Stimulated activated CD8-positive, alpha-beta memory T cell treated with anti-CD3 and anti-CD28 coated beads, Interleukin-2, amount 100 ng/mL, for 48 hours (primary cell): Measurements from ENCODE around the gene KIR2DL4.
"Not testable (repeated sequence)": the region's sequence is repeated elsewhere in the genome, so short reads cannot be mapped to it uniquely, and the experiment has no call there.

ENCODE experiments used
- DNase-seq, 2 donors: peaks; one replicate each; pipeline ENCODE4 v3.0.0-alpha.2; 2020; ENCODE audit warnings: low read depth in 2 of 2

KIR2DL4 gene

DNA sequence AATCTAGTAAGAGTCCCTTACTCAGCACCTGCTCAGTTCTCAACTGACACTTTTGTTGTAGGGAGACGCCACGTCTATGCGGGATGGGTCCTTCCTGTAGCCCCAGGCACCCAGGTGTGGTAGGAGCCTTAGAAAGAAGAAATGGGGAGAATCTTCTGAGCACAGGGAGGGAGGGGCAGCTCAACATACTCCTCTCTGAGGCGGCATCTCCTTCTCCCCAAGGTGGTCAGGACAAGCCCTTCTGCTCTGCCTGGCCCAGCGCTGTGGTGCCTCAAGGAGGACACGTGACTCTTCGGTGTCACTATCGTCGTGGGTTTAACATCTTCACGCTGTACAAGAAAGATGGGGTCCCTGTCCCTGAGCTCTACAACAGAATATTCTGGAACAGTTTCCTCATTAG is 1.2 kb downstream of the KIR2DL4 start:
- DNase-seq: no peak

DNA sequence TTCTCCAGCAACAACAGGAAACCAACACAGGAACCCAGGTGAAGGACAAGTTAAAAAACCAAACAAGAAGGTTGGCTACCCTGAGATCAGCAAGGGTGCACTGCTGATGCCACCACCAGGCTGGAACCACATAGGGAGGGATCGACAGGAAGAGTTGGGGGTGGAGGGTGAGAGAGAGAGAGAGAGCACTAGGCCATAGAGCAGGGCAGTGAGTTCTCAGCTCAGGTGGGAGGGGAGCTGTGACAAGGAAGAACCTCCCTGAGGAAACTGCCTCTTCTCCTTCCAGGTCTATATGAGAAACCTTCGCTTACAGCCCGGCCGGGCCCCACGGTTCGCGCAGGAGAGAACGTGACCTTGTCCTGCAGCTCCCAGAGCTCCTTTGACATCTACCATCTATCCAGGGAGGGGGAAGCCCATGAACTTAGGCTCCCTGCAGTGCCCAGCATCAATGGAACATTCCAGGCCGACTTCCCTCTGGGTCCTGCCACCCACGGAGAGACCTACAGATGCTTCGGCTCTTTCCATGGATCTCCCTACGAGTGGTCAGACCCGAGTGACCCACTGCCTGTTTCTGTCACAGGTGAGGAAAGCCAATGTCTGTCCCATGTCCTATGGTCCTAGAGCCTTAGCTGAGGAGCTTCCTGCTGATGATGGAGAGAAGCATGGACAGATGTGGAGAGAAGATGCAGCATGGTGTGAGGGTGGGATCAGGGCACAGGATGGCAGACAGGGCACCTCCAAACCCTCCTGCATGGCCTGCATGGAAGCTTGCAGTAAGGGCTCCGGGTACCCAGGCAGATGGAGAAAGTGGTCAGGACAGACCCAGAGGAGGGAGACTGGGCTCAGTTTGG is 2.5 kb downstream of the KIR2DL4 start:
- no peak for DNase-seq

DNA sequence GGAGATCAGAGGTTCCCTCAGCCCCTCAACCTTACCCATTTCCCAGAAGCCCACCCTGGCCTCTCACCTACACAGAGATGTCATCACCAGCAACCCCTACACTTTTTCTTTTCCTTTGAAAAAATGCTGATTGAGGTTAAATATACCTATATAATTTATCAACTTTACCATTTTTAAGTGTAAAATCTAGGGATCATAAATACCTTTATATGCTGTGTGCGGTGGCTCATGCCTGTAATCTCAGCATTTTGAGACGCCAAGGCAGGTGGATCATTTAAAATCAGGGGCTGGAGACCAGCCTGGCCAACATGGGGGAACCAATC is 3.1 kb downstream of the KIR2DL4 start:
- DNase-seq: no peak

DNA sequence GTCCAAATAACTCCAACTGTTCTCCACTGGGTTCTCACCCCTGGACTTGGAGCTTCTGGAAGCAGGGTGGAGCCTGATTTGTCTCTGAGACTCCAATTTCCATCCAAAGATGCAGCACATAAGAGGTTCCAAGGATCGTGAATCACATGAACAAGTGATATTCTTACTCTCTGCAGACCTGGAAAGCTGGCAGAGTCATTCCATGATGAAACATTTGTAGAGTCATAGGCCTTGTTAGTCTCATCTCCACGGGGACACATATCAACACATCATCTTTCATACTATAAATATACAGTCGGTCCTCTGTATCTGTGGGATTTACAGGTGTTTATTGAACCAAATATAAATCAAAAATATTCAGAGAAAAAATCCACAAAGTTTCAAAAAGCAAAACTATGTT is 11.2 kb downstream of the KIR2DL4 start:
- DNase-seq: not testable (repeated sequence)

DNA sequence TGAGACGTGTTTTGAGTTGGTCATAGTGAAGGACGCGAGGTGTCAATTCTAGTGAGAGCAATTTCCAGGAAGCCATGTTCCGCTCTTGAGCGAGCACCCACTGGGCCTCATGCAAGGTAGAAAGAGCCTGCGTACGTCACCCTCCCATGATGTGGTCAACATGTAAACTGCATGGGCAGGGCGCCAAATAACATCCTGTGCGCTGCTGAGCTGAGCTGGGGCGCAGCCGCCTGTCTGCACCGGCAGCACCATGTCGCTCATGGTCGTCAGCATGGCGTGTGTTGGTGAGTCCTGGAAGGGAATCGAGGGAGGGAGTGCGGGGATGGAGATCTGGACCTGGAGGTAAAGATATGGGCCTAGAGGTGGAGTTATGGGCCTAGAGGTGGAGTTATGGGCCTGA is 12.8 kb downstream of the KIR2DL4 start, which contains the start of gene KIR3DL1:
KIR3DL1 (plus strand) TSS at position 218 of the 400 bp plus-strand sequence.
- not testable (repeated sequence) for DNase-seq

DNA sequence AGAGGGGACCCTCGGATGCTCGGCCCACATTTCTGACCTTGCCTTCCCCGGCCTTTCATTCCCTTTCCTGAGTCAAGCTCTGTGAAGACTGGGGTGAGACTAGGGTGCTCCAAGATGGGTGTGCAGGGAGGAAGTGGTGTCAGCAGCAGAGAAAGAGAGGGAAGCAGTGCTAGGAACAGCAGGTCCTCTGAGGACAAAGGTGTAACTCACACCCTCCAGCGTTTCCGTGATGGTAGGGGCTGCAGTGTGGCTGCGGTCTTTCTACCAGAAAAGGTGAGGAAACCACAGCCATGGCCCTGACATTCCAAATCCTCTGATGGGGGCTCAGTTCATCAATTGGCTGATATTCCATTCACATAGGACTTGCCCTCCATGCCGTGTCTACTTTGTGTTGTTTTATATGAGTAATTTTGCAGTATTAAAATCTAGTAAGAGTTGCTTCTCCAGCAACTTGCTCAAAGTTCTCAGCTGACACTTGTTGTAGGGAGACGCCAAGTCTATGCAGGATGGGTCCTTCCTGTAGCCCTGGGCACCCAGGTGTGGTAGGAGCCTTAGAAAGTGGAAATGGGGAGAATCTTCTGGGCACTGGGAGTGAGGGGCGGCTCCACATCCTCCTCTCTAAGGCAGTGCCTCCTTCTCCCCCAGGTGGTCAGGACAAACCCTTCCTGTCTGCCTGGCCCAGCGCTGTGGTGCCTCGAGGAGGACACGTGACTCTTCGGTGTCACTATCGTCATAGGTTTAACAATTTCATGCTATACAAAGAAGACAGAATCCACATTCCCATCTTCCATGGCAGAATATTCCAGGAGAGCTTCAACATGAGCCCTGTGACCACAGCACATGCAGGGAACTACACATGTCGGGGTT is 14.5 kb downstream of the KIR2DL4 start:
- DNase-seq: no peak

DNA sequence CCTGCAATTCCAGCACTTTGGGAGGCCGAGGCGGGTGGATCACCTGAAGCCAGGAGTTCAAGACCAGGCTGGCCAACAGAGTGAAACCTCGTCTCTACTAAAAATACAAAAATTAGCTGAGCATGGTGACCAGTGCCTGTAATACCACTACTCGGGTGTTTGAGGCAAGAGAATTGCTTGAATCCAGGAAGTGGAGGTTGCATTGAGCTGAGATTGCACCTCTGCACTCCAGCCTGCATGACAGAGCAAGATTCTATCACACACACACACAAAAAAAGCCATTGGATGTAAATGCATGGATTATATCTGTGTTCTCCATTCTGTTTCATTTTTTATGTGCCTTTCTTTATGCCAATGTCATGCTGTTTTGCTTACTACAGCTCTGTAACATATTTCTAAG is 21.0 kb downstream of the KIR2DL4 start:
- not testable (repeated sequence) for DNase-seq

DNA sequence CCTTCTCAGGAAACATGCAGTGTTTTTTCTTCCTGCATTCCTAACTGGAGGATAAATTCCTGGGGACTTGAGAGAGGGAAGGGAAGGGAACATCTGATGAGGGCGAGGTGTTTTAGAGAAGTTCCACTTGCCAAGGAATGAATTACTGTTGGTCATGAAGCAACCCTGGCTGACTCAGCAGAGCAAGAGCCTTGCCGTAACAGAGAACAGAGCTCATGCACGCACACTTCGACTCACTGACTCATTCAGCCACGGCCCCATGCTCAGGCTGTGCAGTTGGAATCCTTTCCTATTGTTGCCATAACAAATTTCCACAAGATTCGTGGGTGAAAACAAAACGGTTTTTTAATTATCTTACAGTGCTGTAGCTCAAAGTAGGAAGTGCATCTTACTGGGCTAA is 21.9 kb downstream of the KIR2DL4 start:
- DNase-seq: not testable (repeated sequence)

DNA sequence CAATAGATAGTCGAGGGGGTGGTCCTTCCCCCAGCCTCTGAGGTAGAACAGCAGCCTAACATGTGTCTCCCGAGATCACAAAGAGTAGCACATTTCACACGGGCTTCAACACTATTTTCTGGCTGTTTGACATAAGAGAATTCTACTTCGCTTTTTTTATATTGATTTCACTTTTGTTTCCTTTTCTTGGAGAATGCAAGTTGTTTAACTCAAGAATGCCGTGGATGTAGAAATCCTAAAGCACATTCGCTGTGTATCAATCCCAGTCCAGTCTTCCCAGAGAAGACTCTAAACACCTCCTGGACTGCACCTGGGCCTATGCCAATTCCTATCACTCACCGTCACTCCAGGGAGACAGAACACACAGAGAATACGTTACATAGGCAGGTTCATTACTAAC is 24.7 kb downstream of the KIR2DL4 start:
- not testable (repeated sequence) for DNase-seq

DNA sequence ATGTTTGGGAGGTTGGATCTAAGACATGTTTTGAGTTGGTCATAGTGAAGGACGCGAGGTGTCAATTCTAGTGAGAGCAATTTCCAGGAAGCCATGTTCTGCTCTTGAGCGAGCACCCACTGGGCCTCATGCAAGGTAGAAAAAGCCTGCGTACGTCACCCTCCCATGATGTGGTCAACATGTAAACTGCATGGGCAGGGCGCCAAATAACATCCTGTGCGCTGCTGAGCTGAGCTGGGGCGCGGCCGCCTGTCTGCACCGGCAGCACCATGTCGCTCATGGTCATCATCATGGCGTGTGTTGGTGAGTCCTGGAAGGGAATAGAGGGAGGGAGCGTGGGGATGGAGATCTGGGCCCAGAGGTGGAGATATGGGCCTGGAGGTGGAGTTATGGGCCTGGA is 29.1 kb downstream of the KIR2DL4 start, which contains the start of gene KIR2DS4:
KIR2DS4 (plus strand) TSS at position 181 of the 400 bp plus-strand sequence.
- not testable (repeated sequence) for DNase-seq

DNA sequence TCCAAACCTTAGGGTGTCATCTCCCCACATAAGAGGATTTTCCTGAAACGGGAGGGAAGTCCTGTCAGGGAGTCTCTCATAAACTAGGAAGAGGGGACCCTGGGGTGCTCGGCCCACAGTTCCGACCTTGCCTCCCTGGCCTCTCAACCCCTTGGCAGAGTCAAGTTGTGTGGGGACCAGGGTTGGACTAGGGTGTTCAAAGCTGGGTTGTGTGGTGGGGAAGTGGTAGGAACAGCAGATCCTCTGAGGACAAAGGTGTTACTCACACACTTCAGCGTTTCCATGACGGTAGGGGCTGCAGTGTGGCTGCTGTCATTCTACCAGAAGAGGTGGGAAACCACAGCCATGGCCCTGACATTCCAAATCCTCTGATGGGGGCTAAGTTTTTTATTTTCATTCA is 31.7 kb downstream of the KIR2DL4 start:
- not testable (repeated sequence) for DNase-seq

DNA sequence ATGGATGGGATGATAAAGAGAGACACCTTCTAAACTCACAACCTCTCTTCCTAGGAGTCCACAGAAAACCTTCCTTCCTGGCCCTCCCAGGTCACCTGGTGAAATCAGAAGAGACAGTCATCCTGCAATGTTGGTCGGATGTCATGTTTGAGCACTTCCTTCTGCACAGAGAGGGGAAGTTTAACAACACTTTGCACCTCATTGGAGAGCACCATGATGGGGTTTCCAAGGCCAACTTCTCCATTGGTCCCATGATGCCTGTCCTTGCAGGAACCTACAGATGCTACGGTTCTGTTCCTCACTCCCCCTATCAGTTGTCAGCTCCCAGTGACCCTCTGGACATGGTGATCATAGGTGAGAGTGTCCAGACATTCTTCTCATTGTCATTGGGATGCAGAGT is 34.1 kb downstream of the KIR2DL4 start:
- not testable (repeated sequence) for DNase-seq

DNA sequence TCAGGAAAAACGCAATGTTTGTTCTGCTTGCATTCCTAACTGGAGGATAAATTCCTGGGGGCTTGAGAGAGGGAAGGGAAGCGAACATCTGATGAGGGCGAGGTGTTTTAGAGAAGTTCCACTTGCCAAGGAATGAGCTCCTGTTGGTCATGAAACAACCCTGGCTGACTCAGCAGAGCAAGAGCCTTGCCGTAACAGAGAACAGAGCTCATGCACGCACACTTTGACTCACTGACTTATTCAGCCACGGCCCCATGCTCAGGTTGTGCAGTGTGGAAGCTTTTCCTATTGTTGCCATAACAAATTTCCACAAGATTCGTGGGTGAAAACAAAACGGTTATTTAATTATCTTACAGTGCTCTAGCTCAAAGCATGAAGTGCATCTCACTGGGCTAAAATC is 39.8 kb downstream of the KIR2DL4 start:
- not testable (repeated sequence) for DNase-seq

DNA sequence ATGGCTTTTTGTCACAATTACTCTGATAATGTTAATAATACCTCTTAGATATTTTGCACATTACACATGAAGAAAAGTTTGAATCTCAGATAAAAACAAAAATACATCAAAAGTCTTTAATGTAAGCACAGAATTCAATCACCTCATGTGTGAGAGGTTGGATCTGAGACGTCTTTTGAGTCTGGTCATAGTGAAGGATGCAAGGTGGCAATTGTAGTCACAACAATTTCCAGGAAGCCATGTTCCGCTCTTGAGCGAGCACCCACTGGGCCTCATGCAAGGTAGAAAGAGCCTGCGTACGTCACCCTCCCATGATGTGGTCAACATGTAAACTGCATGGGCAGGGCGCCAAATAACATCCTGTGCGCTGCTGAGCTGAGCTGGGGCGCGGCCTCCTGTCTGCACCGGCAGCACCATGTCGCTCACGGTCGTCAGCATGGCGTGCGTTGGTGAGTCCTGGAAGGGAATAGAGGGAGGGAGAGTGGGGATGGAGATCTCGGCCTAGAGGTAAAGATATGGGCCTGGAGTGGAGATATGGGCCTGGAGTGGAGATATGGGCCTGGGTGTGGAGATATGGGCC is 46.7 kb downstream of the KIR2DL4 start, which contains the start of gene KIR3DL2:
KIR3DL2 (plus strand) TSS at position 383 of the 580 bp plus-strand sequence; CDS start at position 416, 33 bp downstream.
- not testable (repeated sequence) for DNase-seq

DNA sequence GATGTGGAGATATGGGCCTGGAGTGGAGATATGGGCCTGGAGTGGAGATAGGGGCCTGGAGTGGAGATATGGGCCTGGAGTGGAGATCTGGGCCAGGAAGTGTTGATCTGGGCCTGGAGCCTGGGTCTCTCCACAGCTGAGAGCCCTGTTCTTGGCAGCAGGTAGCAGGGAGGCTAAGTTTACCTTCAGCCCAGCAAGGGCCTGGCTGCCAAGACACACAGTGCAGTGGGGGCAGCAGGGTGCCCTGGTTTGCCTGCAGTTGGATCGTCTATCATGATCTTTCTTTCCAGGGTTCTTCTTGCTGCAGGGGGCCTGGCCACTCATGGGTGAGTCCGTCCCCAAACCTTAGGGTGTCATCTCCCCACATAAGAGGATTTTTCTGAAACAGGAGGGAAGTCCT is 47.5 kb downstream of the KIR2DL4 start:
- DNase-seq: no peak

DNA sequence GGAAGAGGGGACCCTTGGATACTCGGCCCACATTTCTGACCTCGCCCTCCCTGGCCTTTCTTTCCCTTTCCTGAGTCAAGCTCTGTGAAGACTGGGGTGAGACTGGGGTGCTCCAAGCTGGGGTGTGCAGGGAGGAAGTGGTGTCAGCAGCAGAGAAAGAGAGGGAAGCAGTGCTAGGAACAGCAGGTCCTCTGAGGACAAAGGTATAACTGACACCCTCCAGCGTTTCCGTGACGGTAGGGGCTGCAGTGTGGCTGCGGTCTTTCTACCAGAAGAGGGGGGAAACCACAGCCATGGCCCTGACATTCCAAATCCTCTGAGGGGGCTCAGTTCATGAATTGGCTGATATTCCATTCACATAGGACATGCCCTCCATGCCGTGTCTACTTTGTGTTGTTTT is 47.9 kb downstream of the KIR2DL4 start:
- DNase-seq: no peak

DNA sequence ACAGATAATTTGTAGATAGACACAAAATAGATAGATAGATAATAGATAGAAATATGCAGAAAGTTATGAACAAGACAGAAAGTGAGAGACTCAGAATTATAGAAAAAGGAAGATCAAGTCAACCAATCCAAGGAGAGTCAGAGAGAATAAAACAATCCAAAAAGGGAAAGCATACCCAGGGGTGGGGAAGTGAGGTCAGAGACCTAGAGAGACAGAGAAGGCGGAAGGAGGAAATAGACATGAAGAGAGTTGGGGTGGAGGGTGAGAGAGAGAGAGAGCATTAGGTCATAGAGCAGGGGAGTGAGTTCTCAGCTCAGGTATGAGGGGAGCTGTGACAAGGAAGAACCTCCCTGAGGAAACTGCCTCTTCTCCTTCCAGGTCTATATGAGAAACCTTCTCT is 51.8 kb downstream of the KIR2DL4 start:
- DNase-seq: not testable (repeated sequence)

DNA sequence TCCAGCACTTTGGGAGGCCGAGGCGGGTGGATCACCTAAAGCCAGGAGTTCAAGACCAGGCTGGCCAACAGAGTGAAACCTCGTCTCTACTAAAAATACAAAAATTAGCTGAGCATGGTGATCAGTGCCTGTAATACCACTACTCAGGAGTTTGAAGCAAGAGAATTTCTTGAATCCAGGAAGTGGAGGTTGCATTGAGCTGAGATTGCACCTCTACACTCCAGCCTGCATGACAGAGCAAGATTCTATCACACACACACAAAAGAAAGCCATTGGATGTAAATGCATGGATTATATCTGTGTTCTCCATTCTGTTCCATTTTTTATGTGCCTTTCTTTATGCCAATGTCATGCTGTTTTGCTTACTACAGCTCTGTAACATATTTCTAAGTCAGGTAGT is 55.1 kb downstream of the KIR2DL4 start:
- DNase-seq: not testable (repeated sequence)

DNA sequence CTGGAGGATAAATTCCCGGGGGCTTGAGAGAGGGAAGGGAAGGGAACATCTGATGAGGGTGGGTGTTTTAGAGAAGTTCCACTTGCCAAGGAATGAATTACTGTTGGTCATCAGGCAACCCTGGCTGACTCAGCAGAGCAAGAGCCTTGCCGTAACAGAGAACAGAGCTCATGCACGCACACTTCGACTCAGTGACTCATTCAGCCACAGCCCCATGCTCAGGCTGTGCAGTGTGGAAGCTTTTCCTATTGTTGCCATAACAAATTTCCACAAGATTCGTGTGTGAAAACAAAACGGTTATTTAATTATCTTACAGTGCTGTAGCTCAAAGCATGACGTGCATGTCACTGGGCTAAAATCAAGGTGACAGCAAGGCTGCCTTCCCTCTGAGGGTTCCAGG is 56.0 kb downstream of the KIR2DL4 start:
- not testable (repeated sequence) for DNase-seq

DNA sequence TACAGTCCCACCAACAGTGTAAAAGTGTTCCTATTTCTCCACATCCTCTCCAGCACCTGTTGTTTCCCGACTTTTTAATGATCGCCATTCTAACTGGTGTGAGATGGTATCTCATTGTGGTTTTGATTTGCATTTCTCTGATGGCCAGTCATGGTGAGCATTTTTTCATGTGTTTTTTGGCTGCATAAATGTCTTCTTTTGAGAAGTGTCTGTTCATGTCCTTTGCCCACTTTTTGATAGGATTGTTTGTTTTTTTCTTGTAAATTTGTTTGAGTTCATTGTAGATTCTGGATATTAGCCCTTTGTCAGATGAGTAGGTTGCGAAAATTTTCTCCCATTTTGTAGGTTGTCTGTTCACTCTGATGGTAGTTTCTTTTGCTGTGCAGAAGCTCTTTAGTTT is 60.0 kb downstream of the KIR2DL4 start:
- not testable (repeated sequence) for DNase-seq
